HCT116 (cell line): ENCODE measurements around the gene UBE2D1. TPM values are rescaled to one million over a fixed set of nuclear protein-coding genes. Genes with fewer than 3 reads are reported as not detected.

ENCODE experiments used
- ATAC-seq: fragments of 200-7000 bp; cut with Tn5 transposase; 2 replicates; pipeline ENCODE4 v1.9.1; 2020; ENCODE audit warnings: mild to moderate bottlenecking, moderate library complexity
- BruUV-seq: library from RNA; stranded (reverse); fragments of 400-500 nt; replicated peaks from 2 replicates; lab custom pipeline; 2021; lab: Mats Ljungman, UMichigan
- CTCF ChIA-PET: fragments of 300-600 bp; sonication (Branson Sonifier 250); formaldehyde crosslinking; loops from one replicate; lab custom pipeline; 2021; ENCODE audit warnings: antibody characterized with exemption; lab: Charles Lee
- POLR2A ChIA-PET: fragments of 300-600, 350-600 bp; sonication (Branson Sonifier 250); formaldehyde crosslinking; loops from one replicate; lab custom pipeline; 2021; ENCODE audit warnings: antibody characterized with exemption; lab: Charles Lee
- RAD21 ChIA-PET, 2 experiments: fragments of 300-600 bp; sonication (Branson Sonifier 250); formaldehyde crosslinking; loops; one replicate each; lab custom pipeline; 2023; ENCODE audit warnings: low total read pairs in 2 of 2; ENCODE audit not compliant: uncharacterized antibody in 2 of 2, unreplicated experiment in 2 of 2, low non-redundant PET in 1 of 2; lab: Charles Lee
- DNase-seq: peaks from one replicate; pipeline ENCODE4 v3.0.0-alpha.2; 2010; ENCODE audit warnings: low read depth, low spot score
- H2AFZ ChIP-seq: fragments of 200-600 bp; shearing (Covaris generic), sonication (generic); 2 replicates; pipeline ENCODE4 v1.6.1; 2017; ENCODE audit warnings: low read depth, mixed run types, mixed read lengths, antibody characterized with exemption, low read length; ENCODE audit not compliant: poor library complexity, severe bottlenecking
- H3K27ac ChIP-seq: 2 replicates; pipeline ENCODE4 v1.5.1; 2012; ENCODE audit warnings: low read depth, low read length
- H3K27me3 ChIP-seq: fragments of 200-600 bp; sonication (generic); 2 replicates; pipeline ENCODE4 v1.6.1; 2016; ENCODE audit warnings: mixed run types, low read length, mixed read lengths; ENCODE audit not compliant: insufficient read depth
- H3K36me3 ChIP-seq, 2 experiments: fragments of 200-500 bp in 1 of 2; fragments of 200-600 bp in 1 of 2; sonication (Bioruptor generic) in 1 of 2; sonication (generic) in 1 of 2; 2 replicates each; pipeline versions ENCODE4 v1.5.1 to v1.6.1; 2014 to 2016; ENCODE audit warnings: low read length in 2 of 2, inconsistent platforms in 1 of 2, mixed read lengths in 1 of 2, mixed run types in 1 of 2; ENCODE audit not compliant: insufficient read depth in 2 of 2, control insufficient read depth in 1 of 2
- H3K4me1 ChIP-seq, 2 experiments: fragments of 200-600 bp in 1 of 2; sonication (generic) in 1 of 2; 2 replicates each; pipeline versions ENCODE4 v1.5.1 to v1.6.1; 2012 to 2017; ENCODE audit warnings: low read length in 2 of 2, inconsistent platforms in 1 of 2, mild to moderate bottlenecking in 1 of 2, mixed read lengths in 1 of 2, mixed run types in 1 of 2, moderate library complexity in 1 of 2; ENCODE audit not compliant: insufficient read depth in 2 of 2, control insufficient read depth in 1 of 2
- H3K4me2 ChIP-seq: fragments of 200-600 bp; sonication (generic); 2 replicates; pipeline ENCODE4 v1.6.1; 2017; ENCODE audit warnings: mixed run types, low read length, mixed read lengths
- H3K4me3 ChIP-seq, 2 experiments: fragments of 200-600 bp in 1 of 2; sonication (generic) in 1 of 2; replicated peaks in 1 of 2; 2 replicates each; pipeline ENCODE4 v1.5.1; 2011 to 2016; ENCODE audit warnings: low read length in 2 of 2, control low read depth in 1 of 2, low read depth in 1 of 2, mild to moderate bottlenecking in 1 of 2, mixed read lengths in 1 of 2, mixed run types in 1 of 2
- H3K79me2 ChIP-seq: fragments of 200-600 bp; sonication (generic); 2 replicates; pipeline ENCODE4 v1.6.1; 2017; ENCODE audit warnings: mild to moderate bottlenecking, mixed run types, low read length, moderate library complexity, mixed read lengths; ENCODE audit not compliant: insufficient read depth
- H3K9ac ChIP-seq: fragments of 200-600 bp; sonication (generic); 2 replicates; pipeline ENCODE4 v1.6.1; 2016; ENCODE audit warnings: low read length, mixed read lengths
- H3K9me2 ChIP-seq: fragments of 200-600 bp; sonication (generic), shearing (Covaris generic); 2 replicates; pipeline ENCODE4 v1.6.1; 2017; ENCODE audit warnings: mixed run types, mild to moderate bottlenecking, moderate library complexity; ENCODE audit not compliant: insufficient read depth
- H3K9me3 ChIP-seq, 2 experiments: fragments of 200-500 bp in 1 of 2; fragments of 200-600 bp in 1 of 2; sonication (Bioruptor generic) in 1 of 2; sonication (generic) in 1 of 2; 2 replicates each; pipeline ENCODE4 v1.6.1; 2014 to 2017; ENCODE audit warnings: low read length in 2 of 2, mixed read lengths in 2 of 2, inconsistent platforms in 1 of 2, low read depth in 1 of 2, mild to moderate bottlenecking in 1 of 2, mixed run types in 1 of 2, moderate library complexity in 1 of 2; ENCODE audit not compliant: control insufficient read depth in 1 of 2, insufficient read depth in 1 of 2
- H4K20me1 ChIP-seq: fragments of 200-600 bp; sonication (generic), shearing (Covaris generic); 2 replicates; pipeline ENCODE4 v1.6.1; 2017; ENCODE audit warnings: mixed run types, mild to moderate bottlenecking, moderate library complexity; ENCODE audit not compliant: insufficient read depth
- CEBPB ChIP-seq: IDR thresholded peaks from 2 replicates; pipeline ENCODE4 v1.6.1; 2012; ENCODE audit warnings: low read depth
- EZH2 ChIP-seq: fragments of 200-600 bp; sonication (generic); IDR thresholded peaks from 2 replicates; pipeline ENCODE4 v1.6.1; 2017; ENCODE audit warnings: antibody characterized with exemption, mixed run types
- FOSL1 ChIP-seq: IDR thresholded peaks from 2 replicates; pipeline ENCODE4 v1.6.1; 2012; ENCODE audit warnings: low read depth
- JUND ChIP-seq: IDR thresholded peaks from 2 replicates; pipeline ENCODE4 v1.6.1; 2012
- POLR2A ChIP-seq: IDR thresholded peaks from 2 replicates; pipeline ENCODE4 v1.7.0; 2011; ENCODE audit warnings: borderline replicate concordance; ENCODE audit not compliant: insufficient read depth, insufficient read length; ENCODE audit errors: extremely low read depth
- POLR2AphosphoS5 ChIP-seq: IDR thresholded peaks from 2 replicates; pipeline ENCODE4 v1.6.1; 2011; ENCODE audit warnings: mild to moderate bottlenecking, low read depth, low read length, moderate library complexity
- RAD21 ChIP-seq: IDR thresholded peaks from 2 replicates; pipeline ENCODE4 v1.6.1; 2012; ENCODE audit warnings: low read depth, mild to moderate bottlenecking
- REST ChIP-seq: IDR thresholded peaks from 2 replicates; pipeline ENCODE4 v1.6.1; 2012; ENCODE audit warnings: low read depth
- SIN3A ChIP-seq: IDR thresholded peaks from 2 replicates; pipeline ENCODE4 v1.6.1; 2012; ENCODE audit warnings: low read depth
- SP1 ChIP-seq: IDR thresholded peaks from 2 replicates; pipeline ENCODE4 v1.6.1; 2012; ENCODE audit warnings: low read depth
- TCF7L2 ChIP-seq: IDR thresholded peaks from 2 replicates; pipeline ENCODE4 v1.7.0; 2011; ENCODE audit warnings: borderline replicate concordance, inconsistent platforms; ENCODE audit not compliant: insufficient read depth, insufficient read length; ENCODE audit errors: extremely low read depth
- YY1 ChIP-seq: IDR thresholded peaks from 2 replicates; pipeline ENCODE4 v1.6.1; 2011; ENCODE audit warnings: low read length, low read depth, moderate library complexity, mild to moderate bottlenecking; ENCODE audit not compliant: insufficient replicate concordance; ENCODE audit errors: extremely low read depth
- ZNF274 ChIP-seq: fragments of 200-500 bp; sonication (Bioruptor generic); IDR thresholded peaks from 2 replicates; pipeline ENCODE4 v1.6.1; 2014; ENCODE audit warnings: mild to moderate bottlenecking, low read depth, low read length, inconsistent platforms
- intact Hi-C: fragments of 100-400 bp; cut with micrococcal nuclease; formaldehyde crosslinking; loops from 2 replicates; pipeline ENCODE4 v1.10.0; 2022
- total RNA-seq: library from RNA; stranded (reverse); gene quantifications from one replicate; pipeline ENCODE4 v1.2.1, GENCODE V29; 2021; ENCODE audit not compliant: unreplicated experiment
- TF ChIP-seq, protein P1 (sequence below): IDR thresholded peaks from 2 replicates; pipeline ENCODE4 v1.6.1; 2012

UBE2D1 gene
- total RNA-seq, 1 experiment from 2014 or later: 15.5 TPM

GRCh38 chr10:58367069-58367468, 32.3 kb downstream of the UBE2D1 start:
- ChIA-PET POLR2A (no interaction called here), RAD21 (no interaction called here), CTCF (no interaction called here)
- no peak overlapping the region for H3K9ac ChIP-seq
- H3K4me3 ChIP-seq: no peak overlapping the region
- DNase-seq (no peak), ATAC-seq (no peak)
- no peaks in the 10 kb centered on the region for H3K27me3 ChIP-seq
- intact Hi-C loops: no loop called here
- no peak overlapping the region for H3K4me2 ChIP-seq
- BruUV-seq: no TSS peak
- no peak for TF ChIP-seq POLR2AphosphoS5
- TF ChIP-seq, protein P1, sequence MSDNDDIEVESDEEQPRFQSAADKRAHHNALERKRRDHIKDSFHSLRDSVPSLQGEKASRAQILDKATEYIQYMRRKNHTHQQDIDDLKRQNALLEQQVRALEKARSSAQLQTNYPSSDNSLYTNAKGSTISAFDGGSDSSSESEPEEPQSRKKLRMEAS: no peak
- TF ChIP-seq YY1: no peak
- TF ChIP-seq SIN3A: no peak
- no peak for TF ChIP-seq RAD21
- no peak for TF ChIP-seq POLR2A
- no peak for TF ChIP-seq TCF7L2
- no peak for TF ChIP-seq JUND
- no peak for TF ChIP-seq REST
- TF ChIP-seq CEBPB: no peak
- TF ChIP-seq FOSL1: no peak
- no peak for TF ChIP-seq SP1
- TF ChIP-seq ZNF274: no peak
- no peak for TF ChIP-seq EZH2
- H2AFZ ChIP-seq: no peak overlapping the region
- no peaks in the 10 kb centered on the region for H3K79me2 ChIP-seq
- H3K36me3 ChIP-seq: 0 out of 4 replicates have a peak, but pooled peaks cover 0 to 2% of the 10 kb centered on the region in 2 experiments
- H3K9me2 ChIP-seq: no peaks in the 10 kb centered on the region
- H3K9me3 ChIP-seq: no peaks in the 10 kb centered on the region
- no peaks in the 10 kb centered on the region for H4K20me1 ChIP-seq
- H3K4me1 ChIP-seq: no peaks in the 10 kb centered on the region
- no peak overlapping the region for H3K27ac ChIP-seq
